ENCODE results near the gene CABP5. TPM values are rescaled to one million over a fixed set of nuclear protein-coding genes. Genes with fewer than 3 reads are reported as not detected.

The CABP5 gene
- total and polyA plus RNA-seq, 2 experiments from 2014 or later, result not detected

Other genes with a start within 250 kb of the CABP5 start
- gene TPRX1, start 239.5 kb downstream of the CABP5 start, total RNA-seq (2014; rRNA removed; shearing (Covaris generic)), result 0.19 and 0.28 TPM in 2 replicates
- gene TPRX1, start 239.5 kb downstream of the CABP5 start, polyA plus RNA-seq (2016; fragmentation: Nextera tagmentation; extraction: Ambion mirVana), result 0.14 TPM in 1 of 2 replicates, not detected in the other
- not detected in 2 replicates for gene CRX, start 222.1 kb downstream of the CABP5 start, total RNA-seq (2014; rRNA removed; shearing (Covaris generic))
- gene CRX, start 222.1 kb downstream of the CABP5 start, polyA plus RNA-seq (2016; fragmentation: Nextera tagmentation; extraction: Ambion mirVana), result 0.07 and 0.15 TPM in 2 replicates
- not detected in 2 replicates for gene TPRX2, start 184.8 kb downstream of the CABP5 start, total RNA-seq (2014; rRNA removed; shearing (Covaris generic))
- not detected in 2 replicates for gene TPRX2, start 184.8 kb downstream of the CABP5 start, polyA plus RNA-seq (2016; fragmentation: Nextera tagmentation; extraction: Ambion mirVana)
- gene SULT2A1, start 157.8 kb downstream of the CABP5 start, total RNA-seq (2014; rRNA removed; shearing (Covaris generic)), result not detected in 2 replicates
- not detected in 2 replicates for gene SULT2A1, start 157.8 kb downstream of the CABP5 start, polyA plus RNA-seq (2016; fragmentation: Nextera tagmentation; extraction: Ambion mirVana)
- gene BSPH1, start 51.9 kb downstream of the CABP5 start, total RNA-seq (2014; rRNA removed; shearing (Covaris generic)), result not detected in 2 replicates
- gene BSPH1, start 51.9 kb downstream of the CABP5 start, polyA plus RNA-seq (2016; fragmentation: Nextera tagmentation; extraction: Ambion mirVana), result not detected in 2 replicates
- not detected in 2 replicates for gene ELSPBP1, start 49.4 kb downstream of the CABP5 start, total RNA-seq (2014; rRNA removed; shearing (Covaris generic))
- not detected in 2 replicates for gene ELSPBP1, start 49.4 kb downstream of the CABP5 start, polyA plus RNA-seq (2016; fragmentation: Nextera tagmentation; extraction: Ambion mirVana)
- 2.0 and 3.4 TPM in 2 replicates for gene PLA2G4C, start 66.7 kb upstream of the CABP5 start, total RNA-seq (2014; rRNA removed; shearing (Covaris generic))
- 2.9 and 4.1 TPM in 2 replicates for gene PLA2G4C, start 66.7 kb upstream of the CABP5 start, polyA plus RNA-seq (2016; fragmentation: Nextera tagmentation; extraction: Ambion mirVana)
- 75.0 and 79.3 TPM in 2 replicates for gene LIG1, start 126.3 kb upstream of the CABP5 start, total RNA-seq (2014; rRNA removed; shearing (Covaris generic))
- gene LIG1, start 126.3 kb upstream of the CABP5 start, polyA plus RNA-seq (2016; fragmentation: Nextera tagmentation; extraction: Ambion mirVana), result 96.9 and 122 TPM in 2 replicates
- gene ZSWIM9, start 126.6 kb upstream of the CABP5 start, total RNA-seq (2014; rRNA removed; shearing (Covaris generic)), result 9.1 and 10.6 TPM in 2 replicates
- gene ZSWIM9, start 126.6 kb upstream of the CABP5 start, polyA plus RNA-seq (2016; fragmentation: Nextera tagmentation; extraction: Ambion mirVana), result 2.9 and 4.2 TPM in 2 replicates
- gene CARD8, start 211.8 kb upstream of the CABP5 start, total RNA-seq (2014; rRNA removed; shearing (Covaris generic)), result 17.1 and 30.6 TPM in 2 replicates
- 16.6 and 21.9 TPM in 2 replicates for gene CARD8, start 211.8 kb upstream of the CABP5 start, polyA plus RNA-seq (2016; fragmentation: Nextera tagmentation; extraction: Ambion mirVana)
- 6.9 and 11.1 TPM in 2 replicates for gene ZNF114, start 226.0 kb upstream of the CABP5 start, total RNA-seq (2014; rRNA removed; shearing (Covaris generic))
- 9.2 and 12.2 TPM in 2 replicates for gene ZNF114, start 226.0 kb upstream of the CABP5 start, polyA plus RNA-seq (2016; fragmentation: Nextera tagmentation; extraction: Ambion mirVana)

Measured in GM23338 (cell line).